ENCODE data around the gene MED1. TPM values are rescaled to one million over a fixed set of nuclear protein-coding genes. Genes with fewer than 3 reads are reported as not detected.
"Not testable (repeated sequence)": the region's sequence is repeated elsewhere in the genome, so short reads cannot be mapped to it uniquely, and the experiment has no call there.

MED1 gene
- total and polyA plus RNA-seq, 2 of the 4 experiments (the other 2 are of a cell fraction): 16.9 to 24.2 TPM

GRCh38 chr17:39496921-39497320 is 45.9 kb upstream of the MED1 start:
- H2BK120ac ChIP-seq (ENCODE audit: low read depth, low read length); CTCF ChIA-PET; dilution Hi-C loops (cut with HindIII; ENCODE audit: low sequenced_read_pairs, unreplicated experiment); H4K8ac ChIP-seq (ENCODE audit: low read depth in 2 of 2, low read length in 2 of 2); H4K20me1 ChIP-seq (ENCODE audit: insufficient read depth, low read length); H2AK9ac ChIP-seq (replicated peaks; ENCODE audit: low read depth, low read length, poor library complexity); H3K9ac ChIP-seq (ENCODE audit: low read depth, low read length); H3K9me3 ChIP-seq (ENCODE audit: control insufficient read depth, insufficient read depth, low read length); H4K5ac ChIP-seq (ENCODE audit: low read depth, low read length); H3K4me3 ChIP-seq (ENCODE audit: insufficient read depth, low read depth, low read length); H3K56ac ChIP-seq (ENCODE audit: extremely low read depth, insufficient read depth, low read length); H3K4me1 ChIP-seq (ENCODE audit: control insufficient read depth, insufficient read depth, low read length); H3K9me1 ChIP-seq (ENCODE audit: insufficient read depth, low read length); H2AK5ac ChIP-seq (ENCODE audit: low read depth, low read length); H3K23ac ChIP-seq (ENCODE audit: low read depth, low read length); H3K18ac ChIP-seq (ENCODE audit: low read depth, low read length); BruUV-seq (replicated peaks); H2BK20ac ChIP-seq (ENCODE audit: low read depth, low read length); H3K4me2 ChIP-seq (ENCODE audit: low read depth, low read length); H2BK15ac ChIP-seq (ENCODE audit: low read depth, low read length); in situ Hi-C loops (cut with MboI; ENCODE audit: low sequenced_read_pairs); H3K4ac ChIP-seq (ENCODE audit: low read depth, low read length); H3K27ac ChIP-seq (ENCODE audit: insufficient read depth, low read length); H2BK5ac ChIP-seq (ENCODE audit: low read depth, low read length, poor library complexity, severe bottlenecking); intact Hi-C loops (cut with micrococcal nuclease); POLR2A ChIA-PET (ENCODE audit: unreplicated experiment); H4K91ac ChIP-seq (ENCODE audit: insufficient read depth, low read depth, low read length); H3K27me3 ChIP-seq (ENCODE audit: control insufficient read depth, insufficient read depth, low read length); DNase-seq; H2AFZ ChIP-seq (replicated peaks; ENCODE audit: low read length, poor library complexity); ATAC-seq (ENCODE audit: low read depth); H3K14ac ChIP-seq (replicated peaks; ENCODE audit: low read depth, low read length): not testable (repeated sequence)
- Histone ChIP-seq H3K79me1 (ENCODE audit: low read depth in 1 of 2, low read length in 2 of 2) (peaks cover 4 to 12% of the 10 kb centered on the region in 2 experiments; a peak in 3 of 4 replicates), H3K36me3 (ENCODE audit: control insufficient read depth, insufficient read depth, low read length) (peaks cover 63% of the 10 kb centered on the region)
- WGBS, 2 experiments (ENCODE audit: extremely low coverage in 2 of 2, insufficient read length in 1 of 2): 98% methylated on average over 9 of the region's 12 CpGs; no CpG with 5 or more reads in 1 of the 2 experiments
